K562 (cell line): ENCODE measurements around the gene CALY. TPM values are rescaled to one million over a fixed set of nuclear protein-coding genes. Genes with fewer than 3 reads are reported as not detected.

Experiments used
- ATF1 ChIP-seq, 2 experiments: fragments of 450-650 bp in 1 of 2; IDR thresholded peaks; 2 replicates each; pipeline ENCODE4 v1.6.1; 2016; ENCODE audit warnings: missing compliant biosample characterization in 1 of 2, missing genetic modification characterization in 1 of 2
- CREM ChIP-seq: IDR thresholded peaks from 2 replicates; pipeline ENCODE4 v1.6.1; 2014; ENCODE audit warnings: antibody characterized with exemption, low read depth
- CXXC5 ChIP-seq: fragments of 250-450 bp; sonication (Bioruptor Pico); IDR thresholded peaks from 2 replicates; pipeline ENCODE4 v1.8.0; 2022; ENCODE audit warnings: inconsistent platforms, mild to moderate bottlenecking, moderate library complexity
- ERF ChIP-seq: fragments of 450-650 bp; formaldehyde crosslinking; IDR thresholded peaks from 2 replicates; pipeline ENCODE4 v1.4.0; 2020; ENCODE audit warnings: mild to moderate bottlenecking, mixed read lengths
- FOSL1 ChIP-seq: fragments of 200-800 bp; sonication (Bioruptor generic); conservative IDR thresholded peaks from 2 replicates; pipeline ENCODE4 v1.6.1; 2016; ENCODE audit warnings: missing genetic modification characterization, missing compliant biosample characterization
- GTF2A2 ChIP-seq: IDR thresholded peaks from 2 replicates; pipeline ENCODE4 v1.6.1; 2016; ENCODE audit warnings: mild to moderate bottlenecking, missing genetic modification characterization, missing compliant biosample characterization
- KDM5B ChIP-seq: fragments of 200-600 bp; sonication (generic); IDR thresholded peaks from 2 replicates; pipeline ENCODE4 v1.6.1; 2012; ENCODE audit warnings: low read depth, mild to moderate bottlenecking, moderate library complexity, low read length, control low read depth, inconsistent platforms; ENCODE audit not compliant: insufficient replicate concordance
- SIX5 ChIP-seq, 2 experiments: IDR thresholded peaks; 2 replicates each; pipeline ENCODE4 v1.6.1; 2011; ENCODE audit warnings: low read length in 2 of 2, borderline replicate concordance in 1 of 2, low read depth in 1 of 2, mild to moderate bottlenecking in 1 of 2, moderate library complexity in 1 of 2; ENCODE audit not compliant: insufficient read depth in 1 of 2
- YY1 ChIP-seq, 3 experiments: IDR thresholded peaks; 2 replicates each; pipeline ENCODE4 v1.6.1; 2011; ENCODE audit warnings: low read length in 2 of 3, mild to moderate bottlenecking in 2 of 3, moderate library complexity in 2 of 3, borderline replicate concordance in 1 of 3, control low read depth in 1 of 3, low read depth in 1 of 3; ENCODE audit not compliant: insufficient read depth in 3 of 3, insufficient replicate concordance in 2 of 3, control insufficient read depth in 1 of 3, insufficient read length in 1 of 3; ENCODE audit errors: extremely low read depth in 1 of 3
- ZC3H4 ChIP-seq: sonication (generic); formaldehyde crosslinking; IDR thresholded peaks from 2 replicates; pipeline ENCODE4 v1.9.0; 2021; ENCODE audit warnings: missing genetic modification reagents, borderline replicate concordance
- ZNF124 ChIP-seq: sonication (generic); formaldehyde crosslinking; IDR thresholded peaks from 2 replicates; pipeline ENCODE4 v1.8.1; 2022; ENCODE audit warnings: missing genetic modification reagents
- ZNF583 ChIP-seq: fragments of 250-450 bp; sonication (Bioruptor Pico); IDR thresholded peaks from 2 replicates; pipeline ENCODE4 v1.4.0; 2020
- ZNF668 ChIP-seq: fragments of 250-450 bp; sonication (Bioruptor Pico); IDR thresholded peaks from 2 replicates; pipeline ENCODE4 v1.8.0; 2022; ENCODE audit warnings: mild to moderate bottlenecking, inconsistent platforms
- polyA plus RNA-seq, 8 experiments: library from polyadenylated mRNA; depleted of rRNA in 4 of 8; stranded (reverse) in 5 of 8; unstranded in 3 of 8; fragments of >200 nt; fragmentation: Nextera tagmentation in 2 of 8; fragmentation: Illumina TruSeq in 1 of 8; extraction: Ambion mirVana in 2 of 8; extraction: Trizol in 1 of 8; gene quantifications; 2 replicates each; pipeline versions ENCODE4 v1.2.1 to v1.2.3, GENCODE V29; 2011 to 2014; ENCODE audit warnings: inconsistent platforms in 1 of 8, missing spikeins in 1 of 8
- total RNA-seq, 7 experiments: library from RNA; depleted of rRNA in 6 of 7; stranded (reverse); fragments of >200 nt in 6 of 7; fragmentation: Illumina TruSeq in 2 of 7; extraction: Trizol in 2 of 7; gene quantifications; 2 replicates each; pipeline versions ENCODE4 v1.2.1 to v1.2.3, GENCODE V29; 2011 to 2021; ENCODE audit warnings: low replicate concordance in 1 of 7
- TF ChIP-seq, protein P1 (sequence below): sonication (generic); formaldehyde crosslinking; IDR thresholded peaks from 2 replicates; pipeline ENCODE4 v1.8.0; 2023; ENCODE audit warnings: mild to moderate bottlenecking, missing genetic modification reagents
- TF ChIP-seq, protein P2 (sequence below), 2 experiments: fragments of 450-650 bp in 1 of 2; sonication (generic) in 1 of 2; formaldehyde crosslinking in 1 of 2; IDR thresholded peaks in 1 of 2; conservative IDR thresholded peaks in 1 of 2; 2 replicates each; pipeline versions ENCODE4 v1.6.1 to v1.8.1; 2016 to 2023; ENCODE audit warnings: mild to moderate bottlenecking in 2 of 2, moderate library complexity in 2 of 2, inconsistent platforms in 1 of 2, missing genetic modification reagents in 1 of 2
- TF ChIP-seq, protein P3 (sequence below), 2 experiments: IDR thresholded peaks; 2 replicates each; pipeline ENCODE4 v1.6.1; 2012; ENCODE audit warnings: improper control_type of control experiment in 2 of 2, low read depth in 2 of 2, low read length in 2 of 2, borderline replicate concordance in 1 of 2

The CALY gene
- total and polyA plus RNA-seq, 9 of the 15 experiments (the other 6 are each of a cell fraction or from before 2014, with no cell fraction given), result not detected

DNA sequence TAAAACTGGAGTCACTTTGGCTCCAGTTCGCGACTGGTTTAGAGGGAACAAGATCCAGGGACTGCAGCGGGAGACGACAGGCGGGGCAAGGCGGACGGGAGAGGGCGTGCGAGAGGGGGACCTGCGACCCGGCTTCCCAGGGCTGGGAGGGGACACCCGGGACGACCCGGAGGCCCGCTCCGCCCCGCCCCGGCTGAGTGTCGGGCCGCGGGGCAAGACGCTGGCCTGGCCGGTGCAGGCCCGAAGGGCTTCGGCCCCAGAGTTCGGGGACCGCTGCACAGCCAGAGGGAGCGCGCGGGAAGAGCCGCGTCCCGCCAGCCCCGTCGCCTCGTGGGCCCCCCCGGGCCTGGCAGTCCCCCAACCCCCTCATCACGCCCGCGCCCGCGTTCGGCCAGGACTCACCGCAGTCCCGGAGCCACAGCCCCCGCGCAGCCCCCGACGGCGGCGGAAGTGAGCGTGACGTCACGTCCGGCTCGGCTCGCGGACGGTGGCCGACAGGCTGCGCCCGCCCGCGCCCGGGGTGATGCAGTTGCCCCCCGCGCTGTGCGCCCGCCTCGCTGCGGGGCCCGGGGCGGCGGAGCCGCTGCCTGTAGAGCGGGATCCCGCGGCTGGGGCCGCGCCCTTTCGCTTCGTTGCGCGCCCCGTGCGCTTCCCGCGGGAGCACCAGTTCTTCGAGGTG lies 28.1 kb downstream of the CALY start, which contains the start of the genes TUBGCP2 and ZNF511 (continued):
- TF ChIP-seq, protein P1, sequence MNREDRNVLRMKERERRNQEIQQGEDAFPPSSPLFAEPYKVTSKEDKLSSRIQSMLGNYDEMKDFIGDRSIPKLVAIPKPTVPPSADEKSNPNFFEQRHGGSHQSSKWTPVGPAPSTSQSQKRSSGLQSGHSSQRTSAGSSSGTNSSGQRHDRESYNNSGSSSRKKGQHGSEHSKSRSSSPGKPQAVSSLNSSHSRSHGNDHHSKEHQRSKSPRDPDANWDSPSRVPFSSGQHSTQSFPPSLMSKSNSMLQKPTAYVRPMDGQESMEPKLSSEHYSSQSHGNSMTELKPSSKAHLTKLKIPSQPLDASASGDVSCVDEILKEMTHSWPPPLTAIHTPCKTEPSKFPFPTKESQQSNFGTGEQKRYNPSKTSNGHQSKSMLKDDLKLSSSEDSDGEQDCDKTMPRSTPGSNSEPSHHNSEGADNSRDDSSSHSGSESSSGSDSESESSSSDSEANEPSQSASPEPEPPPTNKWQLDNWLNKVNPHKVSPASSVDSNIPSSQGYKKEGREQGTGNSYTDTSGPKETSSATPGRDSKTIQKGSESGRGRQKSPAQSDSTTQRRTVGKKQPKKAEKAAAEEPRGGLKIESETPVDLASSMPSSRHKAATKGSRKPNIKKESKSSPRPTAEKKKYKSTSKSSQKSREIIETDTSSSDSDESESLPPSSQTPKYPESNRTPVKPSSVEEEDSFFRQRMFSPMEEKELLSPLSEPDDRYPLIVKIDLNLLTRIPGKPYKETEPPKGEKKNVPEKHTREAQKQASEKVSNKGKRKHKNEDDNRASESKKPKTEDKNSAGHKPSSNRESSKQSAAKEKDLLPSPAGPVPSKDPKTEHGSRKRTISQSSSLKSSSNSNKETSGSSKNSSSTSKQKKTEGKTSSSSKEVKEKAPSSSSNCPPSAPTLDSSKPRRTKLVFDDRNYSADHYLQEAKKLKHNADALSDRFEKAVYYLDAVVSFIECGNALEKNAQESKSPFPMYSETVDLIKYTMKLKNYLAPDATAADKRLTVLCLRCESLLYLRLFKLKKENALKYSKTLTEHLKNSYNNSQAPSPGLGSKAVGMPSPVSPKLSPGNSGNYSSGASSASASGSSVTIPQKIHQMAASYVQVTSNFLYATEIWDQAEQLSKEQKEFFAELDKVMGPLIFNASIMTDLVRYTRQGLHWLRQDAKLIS (CRISPR knock-in tag), result peak; percentile 43; the same call in 1 of the 2 replicates
- TF ChIP-seq, protein P2, sequence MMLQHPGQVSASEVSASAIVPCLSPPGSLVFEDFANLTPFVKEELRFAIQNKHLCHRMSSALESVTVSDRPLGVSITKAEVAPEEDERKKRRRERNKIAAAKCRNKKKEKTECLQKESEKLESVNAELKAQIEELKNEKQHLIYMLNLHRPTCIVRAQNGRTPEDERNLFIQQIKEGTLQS (IDR thresholded peaks at IDR 0.05), result peak; percentile 52; the same call in 1 of the 2 replicates
- TF ChIP-seq, protein P2 (CRISPR knock-in tag; conservative IDR thresholded peaks at IDR 0.05), result no peak
- TF ChIP-seq SIX5 (IDR thresholded peaks at IDR 0.05; ENCODE audit: borderline replicate concordance in 1 of 2, insufficient read depth in 1 of 2, low read depth in 1 of 2, low read length in 2 of 2) (no peak), KDM5B (peak; percentile 60), ZNF668 (CRISPR knock-in tag) (no peak), ZNF124 (CRISPR knock-in tag) (no peak), FOSL1 (tag) (peak; percentile 56; the same call in 1 of the 2 replicates), ZC3H4 (CRISPR knock-in tag) (peak; percentile 38; the same call in 1 of the 2 replicates), YY1 (IDR thresholded peaks at IDR 0.05; ENCODE audit: borderline replicate concordance in 1 of 3, control insufficient read depth in 1 of 3, extremely low read depth in 1 of 3, insufficient read depth in 3 of 3, insufficient read length in 1 of 3, insufficient replicate concordance in 2 of 3, low read depth in 1 of 3, low read length in 2 of 3) (peak in 2 of 3 experiments; percentile 63 to 66), ATF1 (CRISPR knock-in tag; IDR thresholded peaks at IDR 0.05) (0 out of 2 replicates have a peak, but pooled peaks have one; percentile 18), ATF1 (tag; IDR thresholded peaks at IDR 0.05) (peak; percentile 97), CREM (peak; percentile 93), ERF (0 out of 2 replicates have a peak, but pooled peaks have one; percentile 20), ZNF583 (CRISPR knock-in tag) (no peak), GTF2A2 (tag) (no peak), CXXC5 (CRISPR knock-in tag) (peak; percentile 84)
- TF ChIP-seq, protein P3, sequence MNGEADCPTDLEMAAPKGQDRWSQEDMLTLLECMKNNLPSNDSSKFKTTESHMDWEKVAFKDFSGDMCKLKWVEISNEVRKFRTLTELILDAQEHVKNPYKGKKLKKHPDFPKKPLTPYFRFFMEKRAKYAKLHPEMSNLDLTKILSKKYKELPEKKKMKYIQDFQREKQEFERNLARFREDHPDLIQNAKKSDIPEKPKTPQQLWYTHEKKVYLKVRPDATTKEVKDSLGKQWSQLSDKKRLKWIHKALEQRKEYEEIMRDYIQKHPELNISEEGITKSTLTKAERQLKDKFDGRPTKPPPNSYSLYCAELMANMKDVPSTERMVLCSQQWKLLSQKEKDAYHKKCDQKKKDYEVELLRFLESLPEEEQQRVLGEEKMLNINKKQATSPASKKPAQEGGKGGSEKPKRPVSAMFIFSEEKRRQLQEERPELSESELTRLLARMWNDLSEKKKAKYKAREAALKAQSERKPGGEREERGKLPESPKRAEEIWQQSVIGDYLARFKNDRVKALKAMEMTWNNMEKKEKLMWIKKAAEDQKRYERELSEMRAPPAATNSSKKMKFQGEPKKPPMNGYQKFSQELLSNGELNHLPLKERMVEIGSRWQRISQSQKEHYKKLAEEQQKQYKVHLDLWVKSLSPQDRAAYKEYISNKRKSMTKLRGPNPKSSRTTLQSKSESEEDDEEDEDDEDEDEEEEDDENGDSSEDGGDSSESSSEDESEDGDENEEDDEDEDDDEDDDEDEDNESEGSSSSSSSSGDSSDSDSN (IDR thresholded peaks at IDR 0.05; ENCODE audit: borderline replicate concordance in 1 of 2, low read depth in 2 of 2, low read length in 2 of 2), result no peak
